K562 (cell line): ENCODE data around the gene OTULIN. TPM values are rescaled to one million over a fixed set of nuclear protein-coding genes. Genes with fewer than 3 reads are reported as not detected.
A peak's percentile ranks its signal among the peaks of the same experiment; 100 is the strongest.

Source experiments
- ARID3A ChIP-seq: IDR thresholded peaks from 2 replicates; pipeline ENCODE4 v1.6.1; 2012; ENCODE audit warnings: low read depth, low read length, improper control_type of control experiment, borderline replicate concordance
- ATF7 ChIP-seq: fragments of 450-650 bp; IDR thresholded peaks from 2 replicates; pipeline ENCODE4 v1.7.1; 2014; ENCODE audit warnings: mild to moderate bottlenecking, moderate library complexity
- BHLHE40 ChIP-seq: IDR thresholded peaks from 2 replicates; pipeline ENCODE4 v1.6.1; 2011; ENCODE audit warnings: low read length, improper control_type of control experiment
- CBX5 ChIP-seq: IDR thresholded peaks from 2 replicates; pipeline ENCODE4 v1.6.1; 2014; ENCODE audit warnings: low read depth, borderline replicate concordance
- CHD1 ChIP-seq: fragments of 200-600 bp; sonication (generic); IDR thresholded peaks from one replicate; pipeline ENCODE4 v1.6.1; 2012; ENCODE audit warnings: mild to moderate bottlenecking, moderate library complexity, low read length, inconsistent platforms
- GTF2A2 ChIP-seq: IDR thresholded peaks from 2 replicates; pipeline ENCODE4 v1.6.1; 2016; ENCODE audit warnings: mild to moderate bottlenecking, missing genetic modification characterization, missing compliant biosample characterization
- HSF4 ChIP-seq: fragments of 250-450 bp; sonication (Bioruptor Pico); IDR thresholded peaks from 2 replicates; pipeline ENCODE4 v2.1.2; 2022; ENCODE audit warnings: mild to moderate bottlenecking, moderate library complexity, borderline replicate concordance
- KDM5B ChIP-seq: fragments of 200-600 bp; sonication (generic); IDR thresholded peaks from 2 replicates; pipeline ENCODE4 v1.6.1; 2012; ENCODE audit warnings: low read depth, mild to moderate bottlenecking, moderate library complexity, low read length, control low read depth, inconsistent platforms; ENCODE audit not compliant: insufficient replicate concordance
- MITF ChIP-seq: IDR thresholded peaks from 2 replicates; pipeline ENCODE4 v1.6.1; 2014; ENCODE audit warnings: antibody characterized with exemption
- NEUROD1 ChIP-seq: fragments of 150-350 bp; IDR thresholded peaks from 2 replicates; pipeline ENCODE4 v1.6.1; 2014; ENCODE audit warnings: borderline replicate concordance, low read length, low read depth; ENCODE audit not compliant: partially characterized antibody
- PTRF ChIP-seq: fragments of 450-650 bp; IDR thresholded peaks from 2 replicates; pipeline ENCODE4 v1.6.1; 2016; ENCODE audit warnings: mild to moderate bottlenecking, missing genetic modification characterization, missing compliant biosample characterization
- RBM17 ChIP-seq: fragments of 200-400 bp; formaldehyde crosslinking; IDR thresholded peaks from 2 replicates; pipeline ENCODE4 v1.6.1; 2017; ENCODE audit warnings: low read depth, mild to moderate bottlenecking, low read length, borderline replicate concordance
- SAFB2 ChIP-seq: fragments of 200-400 bp; formaldehyde crosslinking; IDR thresholded peaks from 2 replicates; pipeline ENCODE4 v1.6.1; 2018; ENCODE audit warnings: borderline replicate concordance, low read length, low read depth, moderate library complexity; ENCODE audit not compliant: severe bottlenecking
- STAT5B ChIP-seq: fragments of 250-450 bp; sonication (Bioruptor Pico); IDR thresholded peaks from 2 replicates; pipeline ENCODE4 v1.8.0; 2021; ENCODE audit warnings: mild to moderate bottlenecking, inconsistent platforms
- TCFL5 ChIP-seq: fragments of 250-450 bp; sonication (Bioruptor Pico); conservative IDR thresholded peaks from 2 replicates; pipeline ENCODE4 v1.6.1; 2021; ENCODE audit warnings: mild to moderate bottlenecking, moderate library complexity, matching md5 sums
- TSHZ1 ChIP-seq: fragments of 250-450 bp; sonication (Bioruptor Pico); IDR thresholded peaks from 2 replicates; pipeline ENCODE4 v1.4.0; 2020; ENCODE audit warnings: mild to moderate bottlenecking, moderate library complexity
- ZBTB17 ChIP-seq: fragments of 450-650 bp; formaldehyde crosslinking; IDR thresholded peaks from 2 replicates; pipeline ENCODE4 v1.4.0; 2020; ENCODE audit warnings: mild to moderate bottlenecking
- ZKSCAN8 ChIP-seq: fragments of 200-800 bp; sonication (Bioruptor generic); IDR thresholded peaks from 2 replicates; pipeline ENCODE4 v1.6.1; 2016; ENCODE audit warnings: missing genetic modification characterization, missing compliant biosample characterization
- ZNF408 ChIP-seq: fragments of 250-450 bp; sonication (Bioruptor Pico); IDR thresholded peaks from 2 replicates; pipeline ENCODE4 v1.4.0; 2020; ENCODE audit warnings: low read depth, mild to moderate bottlenecking, moderate library complexity
- ZNF589 ChIP-seq: fragments of 200-800 bp; sonication (Bioruptor generic); IDR thresholded peaks from 2 replicates; pipeline ENCODE4 v1.6.1; 2016; ENCODE audit warnings: low read depth, missing genetic modification characterization, missing compliant biosample characterization
- polyA plus RNA-seq, 8 experiments: library from polyadenylated mRNA; depleted of rRNA in 4 of 8; stranded (reverse) in 5 of 8; unstranded in 3 of 8; fragments of >200 nt; fragmentation: Nextera tagmentation in 2 of 8; fragmentation: Illumina TruSeq in 1 of 8; extraction: Ambion mirVana in 2 of 8; extraction: Trizol in 1 of 8; gene quantifications; 2 replicates each; pipeline versions ENCODE4 v1.2.1 to v1.2.3, GENCODE V29; 2011 to 2014; ENCODE audit warnings: inconsistent platforms in 1 of 8, missing spikeins in 1 of 8
- total RNA-seq, 7 experiments: library from RNA; depleted of rRNA in 6 of 7; stranded (reverse); fragments of >200 nt in 6 of 7; fragmentation: Illumina TruSeq in 2 of 7; extraction: Trizol in 2 of 7; gene quantifications; 2 replicates each; pipeline versions ENCODE4 v1.2.1 to v1.2.3, GENCODE V29; 2011 to 2021; ENCODE audit warnings: low replicate concordance in 1 of 7
- TF ChIP-seq, protein P1 (sequence below): fragments of 450-650 bp; formaldehyde crosslinking; IDR thresholded peaks from 2 replicates; pipeline ENCODE4 v1.4.0; 2020; ENCODE audit warnings: mild to moderate bottlenecking

OTULIN gene
- total and polyA plus RNA-seq, 9 of the 15 experiments (the other 6 are each of a cell fraction or from before 2014, with no cell fraction given): 3.3 to 33.6 (median 20.1) TPM

- TF ChIP-seq CHD1 (no peak), TCFL5 (CRISPR knock-in tag) (no peak), RBM17 (no peak), GTF2A2 (tag) (no peak), ZBTB17 (CRISPR knock-in tag) (no peak), ZNF589 (CRISPR knock-in tag) (no peak), STAT5B (no peak), CBX5 (no peak), SAFB2 (no peak), NEUROD1 (no peak), TSHZ1 (CRISPR knock-in tag) (no peak), PTRF (no peak), ZNF408 (CRISPR knock-in tag) (no peak), ATF7 (0 out of 2 replicates have a peak, but pooled peaks have one; percentile 22), MITF (no peak), BHLHE40 (peak; percentile 47; the same call in 1 of the 2 replicates), ARID3A (no peak), KDM5B (no peak), ZKSCAN8 (CRISPR knock-in tag) (no peak), HSF4 (CRISPR knock-in tag) (no peak)
- TF ChIP-seq, protein P1, sequence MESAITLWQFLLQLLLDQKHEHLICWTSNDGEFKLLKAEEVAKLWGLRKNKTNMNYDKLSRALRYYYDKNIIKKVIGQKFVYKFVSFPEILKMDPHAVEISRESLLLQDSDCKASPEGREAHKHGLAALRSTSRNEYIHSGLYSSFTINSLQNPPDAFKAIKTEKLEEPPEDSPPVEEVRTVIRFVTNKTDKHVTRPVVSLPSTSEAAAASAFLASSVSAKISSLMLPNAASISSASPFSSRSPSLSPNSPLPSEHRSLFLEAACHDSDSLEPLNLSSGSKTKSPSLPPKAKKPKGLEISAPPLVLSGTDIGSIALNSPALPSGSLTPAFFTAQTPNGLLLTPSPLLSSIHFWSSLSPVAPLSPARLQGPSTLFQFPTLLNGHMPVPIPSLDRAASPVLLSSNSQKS: no peak
Measured at GRCh38 chr5:14699807-14700400, 35.4 kb downstream of the OTULIN start (continued).
